GM12878 (cell line): ENCODE results near the gene NLE1. TPM values are rescaled to one million over a fixed set of nuclear protein-coding genes. Genes with fewer than 3 reads are reported as not detected.

Experiments
- ATAC-seq: fragments of 200-7000 bp; cut with Tn5 transposase; 3 replicates; pipeline ENCODE4 v1.9.1; 2020; ENCODE audit warnings: mild to moderate bottlenecking, moderate library complexity
- BruUV-seq: library from RNA; stranded (reverse); fragments of 400-500 nt; replicated peaks from 2 replicates; lab custom pipeline; 2021; lab: Mats Ljungman, UMichigan
- CTCF ChIA-PET: fragments of 300-600 bp; sonication (Branson Sonifier 250); formaldehyde crosslinking; extraction: SDS; loops from one replicate; lab custom pipeline; 2021; ENCODE audit warnings: inconsistent platforms; lab: Yijun Ruan, JAX
- POLR2A ChIA-PET: fragments of 350-600 bp; formaldehyde crosslinking; extraction: SDS; loops from one replicate; lab custom pipeline; 2021; ENCODE audit warnings: inconsistent platforms; lab: Charles Lee
- RAD21 ChIA-PET: fragments of 300-600 bp; sonication (Branson Sonifier 250); formaldehyde crosslinking; loops from one replicate; lab custom pipeline; 2023; ENCODE audit warnings: antibody characterized with exemption; ENCODE audit not compliant: unreplicated experiment; lab: Charles Lee
- SMC1A ChIA-PET: fragments of 300-600 bp; sonication (Branson Sonifier 250); formaldehyde crosslinking; loops from one replicate; lab custom pipeline; 2023; ENCODE audit not compliant: unreplicated experiment, uncharacterized antibody; lab: Charles Lee
- DNase-seq: peaks from one replicate; pipeline ENCODE4 v3.0.0-alpha.2; 2011; ENCODE audit warnings: low read depth, low spot score
- FAIRE-seq: peaks from 3 replicates; lab custom pipeline; 2011; peaks lifted over from hg19 to GRCh38; lab: Jason Lieb, UNC
- H2AFZ ChIP-seq: 2 replicates; pipeline ENCODE4 v1.6.0; 2011; ENCODE audit warnings: low read depth, low read length, control low read depth; ENCODE audit not compliant: control insufficient read depth
- H3K27ac ChIP-seq: 2 replicates; pipeline ENCODE4 v1.5.1; 2011; ENCODE audit warnings: control low read depth; ENCODE audit not compliant: control insufficient read depth, insufficient read depth
- H3K27me3 ChIP-seq, 2 experiments: replicated peaks in 1 of 2; 2 replicates each; pipeline versions ENCODE4 v1.6.0 to v1.6.1; 2011; ENCODE audit warnings: low read length in 1 of 2; ENCODE audit not compliant: control insufficient read depth in 2 of 2, insufficient read depth in 2 of 2
- H3K36me3 ChIP-seq, 2 experiments: 2 replicates each; pipeline ENCODE4 v1.5.1; 2011; ENCODE audit warnings: low read length in 1 of 2; ENCODE audit not compliant: control insufficient read depth in 2 of 2, insufficient read depth in 2 of 2
- H3K4me1 ChIP-seq: 2 replicates; pipeline ENCODE4 v1.6.1; 2011; ENCODE audit warnings: mild to moderate bottlenecking, low read length, moderate library complexity, mixed read lengths; ENCODE audit not compliant: control insufficient read depth, insufficient read depth
- H3K4me2 ChIP-seq: 2 replicates; pipeline ENCODE4 v1.6.0; 2011; ENCODE audit warnings: control low read depth; ENCODE audit not compliant: control insufficient read depth, insufficient read depth
- H3K4me3 ChIP-seq: fragments of 200-600 bp; sonication (generic); 2 replicates; pipeline ENCODE4 v1.5.1; 2016
- H3K79me2 ChIP-seq: 2 replicates; pipeline ENCODE4 v1.6.0; 2011; ENCODE audit warnings: low read length; ENCODE audit not compliant: control insufficient read depth, insufficient read depth
- H3K9ac ChIP-seq: 2 replicates; pipeline ENCODE4 v1.8.0; 2011; ENCODE audit warnings: low read length, control low read depth, mixed read lengths; ENCODE audit not compliant: control insufficient read depth, insufficient read depth
- H3K9me3 ChIP-seq: replicated peaks from 3 replicates; pipeline ENCODE4 v1.5.1; 2011; ENCODE audit warnings: mild to moderate bottlenecking, low read length; ENCODE audit not compliant: control insufficient read depth, insufficient read depth
- H4K20me1 ChIP-seq: 2 replicates; pipeline ENCODE4 v1.6.0; 2011; ENCODE audit not compliant: control insufficient read depth, insufficient read depth
- FOXM1 ChIP-seq: IDR thresholded peaks from 2 replicates; pipeline ENCODE4 v1.6.1; 2012; ENCODE audit warnings: low read depth, mild to moderate bottlenecking, inconsistent platforms, low read length, moderate library complexity
- RAD21 ChIP-seq: IDR thresholded peaks from 2 replicates; pipeline ENCODE4 v1.6.1; 2011; ENCODE audit warnings: mild to moderate bottlenecking, low read depth, low read length, moderate library complexity; ENCODE audit not compliant: insufficient read depth
- SMC3 ChIP-seq: IDR thresholded peaks from 2 replicates; pipeline ENCODE4 v1.6.1; 2011; ENCODE audit warnings: low read length, improper control_type of control experiment, borderline replicate concordance
- ZNF384 ChIP-seq: IDR thresholded peaks from 2 replicates; pipeline ENCODE4 v1.6.1; 2012; ENCODE audit warnings: low read depth, mild to moderate bottlenecking, low read length, improper control_type of control experiment, borderline replicate concordance
- WGBS: methylation state at CpG from one replicate; pipeline ENCODE4 v1.1.6; 2016; ENCODE audit warnings: low lambda C conversion rate; ENCODE audit not compliant: insufficient replicate concordance, insufficient coverage; ENCODE audit errors: missing lambda C conversion rate; 5-methylcytosine and 5-hydroxymethylcytosine counted together
- in situ Hi-C: fragments of 300-500 bp; cut with MboI; formaldehyde crosslinking; loops from 9 replicates; pipeline ENCODE4 v1.14.3; 2018; ENCODE audit warnings: mixed read lengths
- intact Hi-C: fragments of 100-400 bp; cut with micrococcal nuclease; formaldehyde crosslinking; loops from one replicate; pipeline ENCODE4 v1.14.2; 2022; ENCODE audit not compliant: unreplicated experiment
- polyA plus RNA-seq, 11 experiments: library from polyadenylated mRNA; depleted of rRNA in 4 of 11; unstranded in 6 of 11; stranded (reverse) in 5 of 11; fragments of >200 nt; fragmentation: Nextera tagmentation in 4 of 11; fragmentation: Illumina TruSeq in 1 of 11; extraction: Ambion mirVana in 4 of 11; extraction: Trizol in 1 of 11; gene quantifications; 1 replicate in 1 of 11; 2 replicates in 10 of 11; pipeline versions ENCODE4 v1.2.1 to v1.2.3, GENCODE V29; 2011 to 2016; ENCODE audit warnings: inconsistent platforms in 2 of 11, missing spikeins in 2 of 11, low read depth in 1 of 11
- total RNA-seq, 4 experiments: library from RNA; depleted of rRNA in 3 of 4; stranded (reverse); fragments of >200 nt in 3 of 4; fragmentation: Illumina TruSeq in 1 of 4; extraction: Trizol in 1 of 4; gene quantifications; 2 replicates each; pipeline versions ENCODE4 v1.2.1 to v1.2.3, GENCODE V29; 2013 to 2021
- TF ChIP-seq, protein P1 (sequence below), 3 experiments: IDR thresholded peaks in 2 of 3; conservative IDR thresholded peaks in 1 of 3; 2 replicates each; pipeline ENCODE4 v1.5.1; 2011; ENCODE audit warnings: low read depth in 3 of 3, low read length in 3 of 3, mild to moderate bottlenecking in 3 of 3, control low read depth in 2 of 3, moderate library complexity in 2 of 3, inconsistent platforms in 1 of 3, mixed read lengths in 1 of 3; ENCODE audit not compliant: control insufficient read depth in 2 of 3, insufficient read depth in 1 of 3; ENCODE audit errors: extremely low read depth in 1 of 3

The NLE1 gene
- total and polyA plus RNA-seq, 10 of the 15 experiments (the other 5 are each of a cell fraction or from before 2014, with no cell fraction given), result 2.4 to 33.5 (median 17.6) TPM

DNA sequence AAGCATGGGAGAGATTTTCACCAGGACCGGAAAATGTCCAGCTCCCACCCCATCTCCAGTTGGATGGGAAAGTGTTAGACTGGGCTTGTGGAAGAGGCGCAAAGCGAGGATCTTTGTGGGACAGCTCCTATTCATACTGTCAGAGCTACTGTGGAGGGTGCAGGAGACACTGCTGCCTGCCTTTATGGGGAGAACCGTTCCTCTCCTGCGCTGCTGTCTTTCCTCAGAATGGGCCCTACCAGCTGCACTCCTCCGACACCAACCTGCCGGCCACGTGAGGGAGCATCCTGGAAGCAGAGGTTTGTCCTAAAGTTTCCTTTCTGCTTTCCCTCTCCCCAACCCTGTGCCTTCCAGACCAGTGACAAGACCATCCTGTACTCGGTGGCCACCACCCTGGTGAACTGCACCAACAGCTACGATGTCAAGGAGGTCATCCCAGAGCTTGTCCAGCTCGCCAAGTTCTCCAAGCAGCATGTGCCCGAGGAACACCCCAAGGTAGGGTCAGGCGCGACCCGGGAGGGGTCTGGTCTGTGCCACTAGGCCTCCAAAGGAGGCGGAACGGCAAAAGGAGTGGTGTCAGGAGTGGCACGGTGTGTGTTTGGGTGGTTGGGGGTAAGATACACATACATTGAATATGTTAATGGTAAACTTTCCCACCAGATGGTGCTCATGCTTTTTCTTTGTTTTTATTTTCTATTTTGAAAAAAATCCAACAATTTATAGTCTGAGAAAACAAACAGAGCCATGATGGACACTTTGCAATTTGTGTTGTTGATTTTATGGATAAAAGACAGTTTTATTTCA is 29.1 kb upstream of the NLE1 start:
- Histone ChIP-seq H3K27ac (no peak overlapping the region), H3K9me3 (no peaks in the 10 kb centered on the region), H3K79me2 (no peaks in the 10 kb centered on the region), H3K4me1 (no peaks in the 10 kb centered on the region), H2AFZ (no peak overlapping the region), H3K27me3 (peaks cover 0 to 5% of the 10 kb centered on the region in 2 experiments; a peak in 3 of 4 replicates), H3K4me2 (no peak overlapping the region), H3K9ac (no peak overlapping the region), H3K36me3 (no peaks in the 10 kb centered on the region), H4K20me1 (no peaks in the 10 kb centered on the region), H3K4me3 (no peak overlapping the region)
- ATAC-seq (peak; percentile 70), DNase-seq (no peak), FAIRE-seq (no peak)
- SMC1A ChIA-PET, result interaction anchor here (0.7 to 1.0 kb wide), 3 partner anchors 367 to 587 kb away, joined by 3 read pairs; partner anchors contain the start of gene SLFN12L
- RAD21 ChIA-PET, result interaction anchor here (1.2 to 2.1 kb wide), 2 partner anchors 362 to 576 kb away, joined by 3 to 6 read pairs; no protein-coding TSS in a partner anchor
- 34% methylated on average over 18 of the region's 18 CpGs for WGBS
- CTCF ChIA-PET, result interaction anchor here (0.6 to 2.5 kb wide), 8 partner anchors 28 to 577 kb away, joined by 3 to 18 read pairs (median 3); no protein-coding TSS in a partner anchor
- in situ Hi-C loops (no loop called here), intact Hi-C loops (loop anchor here (1.0 to 2.0 kb wide), 2 partner anchors 368 to 576 kb away; no protein-coding TSS in a partner anchor)
- POLR2A ChIA-PET, result interaction anchor here (0.7 kb wide), 1 partner anchor 14 kb away, joined by 8 read pairs; no protein-coding TSS in a partner anchor
- TF ChIP-seq RAD21, result peak; percentile 30; the same call in 1 of the 2 replicates
- TF ChIP-seq SMC3, result peak; percentile 52; the same call in 1 of the 2 replicates
- TF ChIP-seq FOXM1, result no peak
- peak; percentile 34; the same call in 1 of the 2 replicates for TF ChIP-seq ZNF384
- TF ChIP-seq, protein P1, sequence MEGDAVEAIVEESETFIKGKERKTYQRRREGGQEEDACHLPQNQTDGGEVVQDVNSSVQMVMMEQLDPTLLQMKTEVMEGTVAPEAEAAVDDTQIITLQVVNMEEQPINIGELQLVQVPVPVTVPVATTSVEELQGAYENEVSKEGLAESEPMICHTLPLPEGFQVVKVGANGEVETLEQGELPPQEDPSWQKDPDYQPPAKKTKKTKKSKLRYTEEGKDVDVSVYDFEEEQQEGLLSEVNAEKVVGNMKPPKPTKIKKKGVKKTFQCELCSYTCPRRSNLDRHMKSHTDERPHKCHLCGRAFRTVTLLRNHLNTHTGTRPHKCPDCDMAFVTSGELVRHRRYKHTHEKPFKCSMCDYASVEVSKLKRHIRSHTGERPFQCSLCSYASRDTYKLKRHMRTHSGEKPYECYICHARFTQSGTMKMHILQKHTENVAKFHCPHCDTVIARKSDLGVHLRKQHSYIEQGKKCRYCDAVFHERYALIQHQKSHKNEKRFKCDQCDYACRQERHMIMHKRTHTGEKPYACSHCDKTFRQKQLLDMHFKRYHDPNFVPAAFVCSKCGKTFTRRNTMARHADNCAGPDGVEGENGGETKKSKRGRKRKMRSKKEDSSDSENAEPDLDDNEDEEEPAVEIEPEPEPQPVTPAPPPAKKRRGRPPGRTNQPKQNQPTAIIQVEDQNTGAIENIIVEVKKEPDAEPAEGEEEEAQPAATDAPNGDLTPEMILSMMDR (IDR thresholded peaks at IDR 0.05 in 2 of 3, conservative IDR thresholded peaks at IDR 0.05 in 1 of 3; ENCODE audit: control insufficient read depth in 2 of 3, extremely low read depth in 1 of 3, insufficient read depth in 1 of 3, low read depth in 3 of 3, low read length in 3 of 3), result peak in 2 of 3 experiments; percentile 3 to 37; a peak in 2 of 6 replicates
- BruUV-seq, result no TSS peak
